ENCODE measurements around the gene GALNT15.

Gene GALNT15

GRCh38 chr3:16231983-16232382 is 57.5 kb downstream of the GALNT15 start:
- DNase-seq (ENCODE audit: low spot score) = no peak

- DNase-seq (ENCODE audit: low spot score) = no peak
Measured at GRCh38 chr3:16233806-16234205, 59.3 kb downstream of the GALNT15 start.

GRCh38 chr3:16234281-16234680 is 59.8 kb downstream of the GALNT15 start:
- no peak for DNase-seq (ENCODE audit: low spot score)

- no peak for DNase-seq (ENCODE audit: low spot score)
Measured at GRCh38 chr3:16236030-16236639, 61.7 kb downstream of the GALNT15 start.

GRCh38 chr3:16236856-16237393 is 62.4 kb downstream of the GALNT15 start:
- no peak for DNase-seq (ENCODE audit: low spot score)

- no peak for DNase-seq (ENCODE audit: low spot score)
Measured at GRCh38 chr3:16239086-16239770, 64.7 kb downstream of the GALNT15 start.

- DNase-seq (ENCODE audit: low spot score) = no peak
Measured at GRCh38 chr3:16239780-16240179, 65.3 kb downstream of the GALNT15 start.

- DNase-seq (ENCODE audit: low spot score) = peak; percentile 31
Measured at GRCh38 chr3:16240229-16241023, 65.9 kb downstream of the GALNT15 start.

- DNase-seq (ENCODE audit: low spot score) = no peak
Measured at GRCh38 chr3:16241225-16241624, 66.7 kb downstream of the GALNT15 start.

- no peak for DNase-seq (ENCODE audit: low spot score)
Measured at GRCh38 chr3:16242177-16242576, 67.7 kb downstream of the GALNT15 start.

GRCh38 chr3:16243706-16244490 is 69.4 kb downstream of the GALNT15 start:
- DNase-seq (ENCODE audit: low spot score) = peak; percentile 90

- no peak for DNase-seq (ENCODE audit: low spot score)
Measured at GRCh38 chr3:16245609-16246008, 71.1 kb downstream of the GALNT15 start.

GRCh38 chr3:16247282-16248061 is 73.0 kb downstream of the GALNT15 start:
- DNase-seq (ENCODE audit: low spot score) = peak; percentile 78

GRCh38 chr3:16248556-16248955 is 74.1 kb downstream of the GALNT15 start:
- no peak for DNase-seq (ENCODE audit: low spot score)

GRCh38 chr3:16249336-16249735 is 74.9 kb downstream of the GALNT15 start:
- peak; percentile 26 for DNase-seq (ENCODE audit: low spot score)

GRCh38 chr3:16249886-16250285 is 75.4 kb downstream of the GALNT15 start:
- DNase-seq (ENCODE audit: low spot score) = no peak

GRCh38 chr3:16251316-16252085 is 77.0 kb downstream of the GALNT15 start:
- DNase-seq (ENCODE audit: low spot score) = no peak

GRCh38 chr3:16252243-16252978 is 77.9 kb downstream of the GALNT15 start:
- peak; percentile 70 for DNase-seq (ENCODE audit: low spot score)

- DNase-seq (ENCODE audit: low spot score) = no peak
Measured at GRCh38 chr3:16252988-16253387, 78.5 kb downstream of the GALNT15 start.

GRCh38 chr3:16253601-16254000 is 79.1 kb downstream of the GALNT15 start:
- no peak for DNase-seq (ENCODE audit: low spot score)

Data from kidney tubule cell (primary cell).